ENCODE results near the gene ITPR2.
"Not testable (repeated sequence)": the region's sequence is repeated elsewhere in the genome, so short reads cannot be mapped to it uniquely, and the experiment has no call there.

ITPR2 gene

DNA sequence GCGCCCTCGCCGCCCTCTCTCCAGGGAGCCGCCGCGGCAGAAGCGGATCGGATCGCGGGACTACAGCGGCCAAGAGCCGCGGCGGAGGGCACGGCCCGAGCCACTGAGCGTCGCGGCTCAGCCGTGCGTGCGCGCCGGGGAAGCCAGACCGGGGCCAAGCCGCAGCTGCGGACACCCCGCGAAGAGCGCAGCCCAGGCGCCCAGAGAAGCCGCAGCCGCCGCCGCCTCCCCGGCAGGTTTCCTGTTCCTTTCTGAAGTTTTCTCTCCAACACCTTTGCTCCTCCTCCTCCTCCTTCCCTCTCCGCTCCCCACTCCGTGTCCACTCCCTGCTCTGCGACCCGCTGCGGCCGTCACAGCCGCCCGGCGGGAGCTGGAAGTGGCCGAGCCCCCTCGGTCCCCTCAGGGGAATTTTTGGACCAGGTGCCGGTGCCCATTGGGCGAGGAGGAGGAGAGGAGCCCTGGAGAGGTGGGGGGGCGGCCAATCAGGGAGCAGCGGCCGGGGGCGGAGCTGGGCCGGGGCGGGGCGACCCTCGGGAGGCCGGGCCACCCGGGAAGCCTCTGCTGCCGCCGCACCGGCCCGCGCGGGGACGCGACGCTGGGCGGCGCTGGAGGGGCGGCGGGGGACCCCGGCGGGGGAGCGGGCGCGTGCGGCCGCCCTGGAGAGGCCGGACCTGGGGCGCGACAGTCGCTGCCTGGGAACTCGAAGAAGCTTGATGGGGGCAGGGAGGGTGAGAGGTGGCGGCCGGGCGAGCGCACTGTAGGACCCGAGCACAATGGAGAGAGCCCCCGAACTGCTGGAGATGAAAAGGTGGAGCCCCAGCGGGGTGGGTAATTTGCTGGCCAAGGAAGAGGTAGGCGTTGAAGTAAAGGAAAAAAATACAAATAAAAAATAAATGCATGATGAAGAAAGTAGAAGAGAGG, at the start of gene ITPR2:
ITPR2 (minus strand) TSS at position 373 of the 921 bp plus-strand sequence. CDS start 413 bp downstream, outside the sequence.
- DNase-seq: no peak

DNA sequence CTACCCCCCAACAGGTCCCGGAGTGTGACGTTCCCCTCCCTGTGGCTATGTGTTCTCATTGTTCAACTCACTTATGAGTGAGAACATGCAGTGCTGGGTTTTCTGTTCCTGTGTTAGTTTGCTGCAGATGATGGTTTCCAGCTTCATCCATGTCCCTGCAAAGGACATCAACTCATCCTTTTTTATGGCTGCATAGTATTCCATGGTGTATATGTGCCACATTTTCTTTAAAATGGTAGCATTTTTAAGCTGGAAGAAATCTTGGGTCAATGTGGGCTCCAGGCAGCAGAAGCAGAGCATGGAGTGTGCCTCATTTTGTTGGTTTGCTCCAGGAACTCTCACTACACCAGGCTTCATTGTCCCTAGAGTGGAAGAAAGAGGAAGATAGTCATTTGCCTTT, 47.6 kb upstream of the ITPR2 start:
- DNase-seq: no peak

DNA sequence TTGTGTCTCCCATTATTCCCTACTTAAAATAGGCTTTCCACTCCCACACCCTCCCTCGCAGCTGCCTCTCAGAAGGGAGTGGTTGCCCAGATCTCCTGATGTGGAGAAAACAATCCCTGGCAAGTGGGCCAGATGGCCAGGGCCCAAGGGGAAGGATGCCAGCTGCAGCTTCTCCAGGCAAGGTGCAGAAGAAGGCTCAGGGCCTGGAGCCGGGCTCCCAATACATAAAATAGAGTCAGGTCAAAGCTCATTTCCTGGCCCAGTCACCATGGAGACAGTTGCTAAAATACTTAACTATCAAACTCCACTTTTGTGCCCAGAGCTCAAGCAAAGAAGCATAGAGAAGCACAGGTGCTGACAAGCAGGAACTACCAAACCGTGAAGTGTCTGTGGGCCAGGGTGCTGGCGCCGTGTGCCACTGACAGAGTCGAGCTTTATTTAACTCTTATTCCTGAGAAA, 45.7 kb upstream of the ITPR2 start:
- no peak for DNase-seq

DNA sequence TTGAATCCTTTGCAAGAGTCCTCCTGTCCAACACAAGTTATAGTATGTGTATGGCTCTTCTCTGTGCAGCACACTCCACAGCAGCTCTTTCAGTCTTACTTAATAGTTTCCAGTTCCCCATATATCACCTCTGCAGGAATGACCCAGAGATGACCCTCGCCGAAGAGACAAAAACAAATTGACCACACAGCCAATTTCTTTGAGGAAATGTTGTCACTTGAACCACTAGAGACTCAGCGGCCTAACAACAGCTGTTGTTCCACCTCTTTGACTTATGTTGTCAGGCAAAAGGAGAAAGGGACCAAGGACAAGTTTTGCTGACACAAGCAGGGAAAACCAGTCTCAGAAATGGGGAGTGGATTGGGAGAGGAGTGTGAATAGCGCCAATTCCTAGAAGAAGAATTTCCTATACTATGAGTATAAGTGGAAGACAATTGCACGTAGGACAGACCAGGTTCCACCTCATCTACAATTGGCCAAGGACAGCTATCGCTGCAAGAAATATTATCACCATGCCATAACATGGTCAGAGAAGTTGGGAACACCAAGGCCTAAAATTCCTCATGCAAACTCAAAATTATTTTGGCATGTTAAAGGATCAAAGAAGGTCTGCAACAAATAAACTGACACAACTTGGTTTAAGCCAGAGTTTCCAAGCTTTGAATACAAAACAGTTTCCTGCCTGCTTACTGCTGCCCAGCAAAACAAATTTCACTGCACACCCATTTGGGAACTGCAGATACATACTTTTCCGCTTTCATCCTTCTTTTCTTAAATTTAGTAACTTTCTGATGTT, 41.7 kb upstream of the ITPR2 start:
- DNase-seq: no peak

DNA sequence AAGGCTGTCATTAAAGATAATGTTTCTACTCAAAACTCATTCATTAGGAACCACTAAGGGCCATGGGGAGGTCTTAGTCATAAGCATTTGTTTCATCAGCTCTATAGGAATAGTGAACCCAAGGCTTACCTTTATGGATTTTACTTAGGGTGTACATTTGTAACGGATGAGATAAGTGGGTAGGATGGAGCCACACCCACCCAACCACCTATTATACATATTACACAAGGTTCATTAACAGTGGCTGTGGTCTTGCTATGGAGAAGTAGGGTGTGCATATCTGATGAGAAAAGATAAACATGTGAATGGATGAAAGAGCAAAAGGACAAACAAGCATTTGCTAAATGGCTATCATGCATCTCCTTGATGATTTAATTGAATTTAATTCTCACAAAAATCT, 39.6 kb upstream of the ITPR2 start:
- DNase-seq: no peak

DNA sequence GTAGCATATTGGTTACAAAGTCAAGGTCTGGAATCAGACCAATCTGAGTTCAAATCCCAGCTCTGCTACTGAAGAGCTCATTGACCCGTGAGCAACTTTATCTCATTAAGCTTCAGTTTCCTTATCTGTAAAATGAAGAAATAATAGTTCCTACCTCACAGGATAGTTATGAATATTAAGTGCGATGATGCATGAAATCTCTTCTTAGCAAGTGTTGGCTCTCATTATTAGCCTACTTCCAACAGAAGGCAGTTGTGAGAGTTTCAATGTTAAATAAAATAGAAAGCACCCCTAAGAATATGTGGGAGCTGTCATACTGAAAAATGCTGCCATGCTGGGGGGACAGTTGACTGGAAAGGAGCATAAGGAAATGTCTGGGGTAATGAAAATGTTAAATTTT, 39.0 kb upstream of the ITPR2 start:
- DNase-seq: no peak

DNA sequence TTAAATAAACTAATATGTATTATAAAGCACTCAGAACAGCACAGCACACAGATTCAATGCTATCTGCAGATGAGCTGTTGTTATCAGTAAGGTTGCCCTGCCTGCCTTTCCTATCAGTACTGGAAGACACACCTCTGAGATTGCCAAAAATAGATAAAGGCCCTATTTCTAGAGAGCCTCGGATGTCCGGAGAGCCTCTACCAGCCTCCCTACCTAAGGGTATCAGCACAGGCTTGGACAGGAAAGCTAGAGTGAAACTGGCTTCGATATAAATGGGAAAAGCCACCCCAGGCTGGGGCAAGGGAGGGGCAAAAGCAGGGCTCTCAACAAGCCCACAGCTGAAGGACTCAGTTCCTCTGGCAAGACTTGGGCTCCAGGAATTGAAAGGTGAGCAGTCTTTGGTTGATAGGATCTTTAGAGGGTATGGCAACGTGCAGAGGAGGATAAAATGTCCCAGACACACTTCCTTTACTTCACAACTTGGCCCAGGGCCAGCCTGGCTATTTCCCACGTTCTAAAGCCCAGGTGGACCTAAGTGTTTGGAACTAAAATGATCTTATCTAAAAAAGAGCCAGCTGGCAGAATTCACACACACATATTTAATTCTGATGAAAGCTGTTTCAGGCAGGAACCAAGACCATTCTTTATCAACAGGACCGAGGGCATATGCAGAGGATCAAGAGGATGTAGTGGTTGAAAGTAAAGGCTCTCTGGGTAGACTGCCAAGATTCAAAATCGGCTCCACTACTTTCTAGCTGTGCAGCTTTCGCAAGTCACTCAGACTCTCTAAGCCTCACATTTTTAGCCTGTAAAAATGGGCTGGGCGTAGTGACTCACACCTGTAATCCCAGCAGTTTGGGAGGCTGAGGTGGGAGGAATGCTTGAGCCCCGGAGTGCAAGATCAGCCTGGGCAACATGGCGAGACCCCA, 37.8 kb upstream of the ITPR2 start:
- no peak for DNase-seq

DNA sequence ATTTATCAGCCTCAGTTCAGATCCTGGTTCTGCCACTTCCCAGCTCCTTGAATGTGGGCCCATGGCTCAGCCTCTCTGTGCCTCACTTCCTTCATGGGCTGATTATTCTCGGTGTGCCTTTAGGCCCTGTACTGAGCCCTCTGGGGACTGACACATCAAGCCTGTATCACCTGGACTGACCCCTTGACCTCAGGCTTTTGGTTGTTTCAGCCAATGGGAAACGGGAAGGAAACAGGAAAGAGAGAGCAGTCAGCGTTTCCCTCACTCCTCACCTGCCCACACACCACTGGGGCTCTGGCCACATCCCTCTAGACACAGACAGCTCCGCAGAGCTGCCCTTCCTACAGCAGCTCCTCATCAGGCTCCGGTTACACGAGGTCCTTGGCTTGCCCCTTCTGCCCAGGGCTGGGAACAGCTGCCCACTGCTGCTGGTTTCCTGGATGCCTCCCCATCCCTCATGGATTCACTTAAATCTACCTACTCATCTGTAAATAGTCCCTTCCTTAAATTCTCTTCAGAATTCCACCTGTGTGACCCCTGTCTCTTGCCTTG, 37.0 kb upstream of the ITPR2 start:
- DNase-seq: no peak

DNA sequence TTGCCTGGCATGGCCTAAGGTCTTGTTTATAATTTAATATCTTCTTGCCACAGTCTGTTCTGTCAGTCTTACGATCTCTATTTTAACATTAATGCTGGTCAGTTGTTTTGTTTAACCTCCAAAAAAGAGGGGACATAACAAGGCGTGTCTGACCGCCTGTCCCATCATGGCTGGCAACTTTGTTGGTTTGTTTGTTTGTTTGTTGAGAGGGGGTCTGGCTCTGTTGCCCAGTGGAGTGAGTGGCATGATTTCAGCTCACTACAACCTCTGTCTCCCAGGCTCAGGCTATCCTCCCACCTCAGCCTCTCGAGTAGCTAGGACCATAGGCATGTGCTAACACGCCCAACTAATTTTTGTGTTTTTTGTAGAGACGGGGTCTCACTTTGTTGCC, 36.1 kb upstream of the ITPR2 start:
- no peak for DNase-seq

DNA sequence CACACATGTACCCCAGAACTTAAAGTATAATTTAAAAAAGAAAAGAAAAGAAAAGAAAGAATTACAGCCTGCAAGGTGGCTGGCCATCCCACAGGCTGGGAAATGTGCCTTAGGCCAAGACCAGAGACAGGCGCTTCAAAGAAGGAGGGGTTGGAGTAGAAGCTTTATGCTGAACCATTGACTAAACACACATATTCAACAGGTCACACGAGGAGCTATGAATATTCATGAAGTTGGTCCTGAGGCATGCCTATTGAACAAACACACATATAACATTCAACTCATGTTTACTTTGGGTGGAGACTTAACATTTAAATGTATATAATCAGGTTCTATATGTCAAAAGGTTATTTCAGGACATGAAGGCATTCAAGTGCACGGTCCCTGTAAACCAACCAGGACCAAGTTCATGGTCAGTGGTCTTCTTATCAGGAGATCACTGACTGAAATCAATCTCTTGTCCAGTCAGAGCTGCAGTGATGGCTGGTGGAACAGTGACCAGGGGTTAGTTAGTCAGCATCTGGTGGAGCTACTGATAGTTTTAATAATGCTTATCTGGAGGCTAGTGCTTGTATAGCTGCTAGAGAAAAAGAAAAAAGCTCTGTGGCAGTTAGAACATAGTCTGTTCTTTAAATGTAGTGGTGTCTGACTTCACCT, 35.6 kb upstream of the ITPR2 start:
- DNase-seq: no peak

DNA sequence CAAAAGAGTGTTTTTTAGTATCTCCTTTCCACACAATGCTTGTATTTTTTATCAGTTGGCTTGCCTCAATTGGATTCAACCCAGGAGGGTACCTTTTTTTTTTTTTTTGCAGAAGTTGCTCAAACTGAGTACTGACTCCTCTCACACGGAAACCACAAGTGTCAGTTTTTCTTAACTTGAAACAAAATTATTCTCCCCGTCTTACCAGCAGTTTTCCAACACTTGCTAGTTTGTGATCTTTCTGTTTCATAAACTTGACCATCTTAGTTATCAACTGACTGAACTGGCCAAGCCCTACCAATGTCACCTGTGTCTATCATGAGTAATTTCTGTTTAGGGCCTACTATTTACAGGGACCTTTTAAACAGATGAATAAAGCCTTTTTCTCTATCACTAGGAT, 34.1 kb upstream of the ITPR2 start:
- no peak for DNase-seq

DNA sequence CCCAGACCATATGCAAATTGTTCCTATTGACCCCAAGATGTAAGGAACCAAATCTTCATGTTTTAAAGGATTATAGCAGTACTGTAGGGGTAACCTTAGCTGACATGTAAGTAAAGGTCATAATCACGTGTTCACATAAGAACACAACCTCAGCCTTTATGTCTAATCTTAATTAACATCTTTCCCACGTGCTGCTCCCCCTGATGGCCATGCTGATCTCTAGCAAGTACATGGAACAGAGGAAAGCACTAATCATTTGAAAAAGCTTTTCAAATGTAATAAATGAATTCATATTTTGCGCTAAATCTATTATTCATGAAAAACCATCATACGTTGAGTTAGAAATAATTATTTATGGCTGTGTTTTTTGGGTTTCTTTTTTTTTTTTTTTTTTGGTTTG, 30.5 kb upstream of the ITPR2 start:
- DNase-seq: no peak

DNA sequence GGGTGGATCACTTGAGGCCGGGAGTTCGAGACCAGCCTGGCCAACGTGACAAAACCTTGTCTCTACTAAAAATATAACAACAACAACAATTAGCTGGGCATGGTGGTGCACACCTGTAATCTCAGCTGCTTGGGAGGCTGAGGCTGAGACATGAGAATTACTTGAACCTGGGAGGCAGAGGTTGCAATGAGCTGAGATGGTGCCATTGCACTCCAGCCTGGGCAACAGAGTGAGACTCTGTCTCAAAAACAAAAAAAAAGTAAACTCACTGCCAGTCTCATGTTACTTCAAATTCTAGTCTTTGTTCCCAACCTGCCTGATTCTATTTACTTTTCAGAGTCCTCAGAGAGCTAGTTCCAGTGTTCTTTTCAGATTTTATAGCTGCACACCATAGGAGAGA, 29.8 kb upstream of the ITPR2 start:
- DNase-seq: not testable (repeated sequence)

DNA sequence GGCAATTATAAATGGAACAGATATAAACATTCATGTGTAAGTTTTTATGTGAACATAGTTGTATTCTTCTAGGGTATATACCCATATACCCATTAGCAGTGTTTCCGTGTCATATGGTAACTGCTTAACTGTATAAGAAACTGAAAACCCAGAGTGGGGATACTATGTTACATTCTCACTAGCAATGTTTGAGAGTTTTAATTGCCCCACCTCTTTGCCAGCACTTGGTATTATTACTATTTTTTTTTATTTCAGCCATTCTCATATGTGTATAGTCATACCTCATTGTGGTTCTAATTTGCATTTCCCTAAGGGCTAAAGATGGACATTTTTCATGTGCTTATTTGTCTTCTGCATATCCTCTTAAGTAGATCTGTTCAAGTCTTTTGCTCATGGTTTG, 28.7 kb upstream of the ITPR2 start:
- no peak for DNase-seq

DNA sequence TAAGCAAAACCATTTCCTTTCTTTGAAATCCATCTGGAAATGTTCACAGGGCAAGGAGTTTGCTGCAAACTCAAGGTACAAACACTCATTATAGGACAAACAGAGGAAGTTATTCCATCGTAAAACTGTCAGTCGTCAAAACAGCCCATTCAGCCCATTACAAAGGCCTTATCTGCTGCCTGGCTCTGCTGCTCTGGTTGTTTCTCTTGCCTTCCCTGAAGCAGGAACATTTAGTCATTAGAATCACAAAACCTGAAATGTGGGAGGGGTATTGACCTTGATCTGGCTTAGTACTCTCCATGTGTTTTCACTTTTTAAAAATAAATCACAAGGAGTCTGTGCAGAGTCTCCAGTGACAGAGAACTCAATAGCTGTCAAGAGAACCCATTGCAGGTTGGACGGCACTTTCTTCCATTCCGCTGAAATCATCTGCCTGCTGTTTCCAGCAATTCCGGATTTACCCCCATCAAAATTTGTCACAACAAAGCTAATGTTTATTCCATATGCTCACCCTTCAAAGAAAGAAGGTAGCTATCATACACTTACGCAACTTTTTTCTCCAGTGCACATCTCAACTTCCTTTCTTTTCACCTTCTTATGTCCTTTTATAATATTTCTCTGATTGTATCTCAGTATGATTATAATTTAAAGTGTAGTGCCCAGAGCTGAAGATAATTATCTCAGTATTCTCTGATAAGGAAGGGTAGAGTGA, 24.6 kb upstream of the ITPR2 start:
- DNase-seq: no peak

DNA sequence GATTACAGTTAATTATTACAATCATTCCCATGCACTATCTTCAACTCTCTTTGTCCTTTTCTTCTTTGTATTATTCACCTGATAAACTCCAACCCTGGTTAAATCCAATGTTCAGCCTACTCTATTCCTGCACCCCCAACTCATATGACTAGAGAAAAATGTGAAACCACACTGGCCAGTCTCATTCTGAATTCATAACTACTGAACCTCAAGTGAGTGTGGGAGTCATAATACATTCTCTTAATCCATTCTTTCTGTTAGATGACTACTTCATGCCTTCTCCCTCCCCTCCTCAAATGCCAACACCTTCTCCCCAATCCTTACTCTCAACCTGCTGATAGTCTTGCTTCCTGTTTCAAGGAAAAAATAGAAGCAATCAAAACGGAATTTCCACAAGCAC, 22.3 kb upstream of the ITPR2 start:
- no peak for DNase-seq

DNA sequence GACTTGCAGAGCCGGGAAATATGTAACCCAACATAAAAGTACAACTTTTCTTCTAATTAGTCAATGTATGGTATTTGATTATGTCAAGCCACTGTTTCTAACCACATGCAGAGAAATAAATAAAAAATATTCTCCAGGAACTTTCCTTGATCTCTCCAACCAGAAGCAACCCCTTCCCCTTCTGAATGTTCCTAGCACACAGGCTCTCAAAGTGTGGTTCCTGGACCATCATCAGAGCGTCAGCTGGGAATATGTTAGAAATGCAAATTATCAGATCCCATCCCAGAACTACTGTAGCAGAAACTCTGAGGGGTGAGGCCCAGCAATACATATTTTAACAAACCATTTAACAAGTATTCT, 21.0 kb upstream of the ITPR2 start:
- no peak for DNase-seq

DNA sequence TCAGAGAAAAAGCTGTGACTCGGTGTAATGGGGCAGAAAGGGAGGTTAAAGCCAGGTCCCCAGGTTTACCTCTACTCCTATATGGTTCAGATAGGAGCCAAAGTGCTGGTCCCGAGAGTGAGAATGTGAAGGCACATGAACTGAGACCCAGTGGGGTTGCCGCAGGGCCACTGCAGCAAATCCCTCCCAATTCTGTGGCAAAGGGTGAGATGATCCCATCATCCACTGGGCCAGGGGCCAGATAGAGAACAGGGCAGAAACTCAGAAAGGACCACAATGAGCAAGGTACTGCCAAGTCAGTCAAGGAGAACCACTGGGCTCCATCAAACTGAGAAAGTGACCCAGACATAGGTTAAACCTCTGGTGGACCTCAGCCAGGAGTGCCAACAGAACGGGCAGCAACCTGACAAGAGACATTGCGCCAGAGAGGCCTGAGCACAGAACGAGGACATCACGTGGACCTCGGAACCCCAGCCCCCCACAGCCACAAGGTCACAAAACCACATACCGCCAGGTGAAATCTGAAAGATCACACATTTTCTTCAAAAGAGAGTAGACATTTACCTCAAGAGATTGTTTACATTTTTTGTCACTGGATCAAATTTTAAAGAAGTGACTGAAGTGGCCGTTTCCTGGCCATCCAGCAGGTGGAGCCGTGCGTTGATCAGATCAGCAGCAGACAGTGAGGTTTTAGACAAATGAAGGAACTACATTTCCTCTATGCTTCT, 20.5 kb upstream of the ITPR2 start:
- peak; percentile 12 for DNase-seq

DNA sequence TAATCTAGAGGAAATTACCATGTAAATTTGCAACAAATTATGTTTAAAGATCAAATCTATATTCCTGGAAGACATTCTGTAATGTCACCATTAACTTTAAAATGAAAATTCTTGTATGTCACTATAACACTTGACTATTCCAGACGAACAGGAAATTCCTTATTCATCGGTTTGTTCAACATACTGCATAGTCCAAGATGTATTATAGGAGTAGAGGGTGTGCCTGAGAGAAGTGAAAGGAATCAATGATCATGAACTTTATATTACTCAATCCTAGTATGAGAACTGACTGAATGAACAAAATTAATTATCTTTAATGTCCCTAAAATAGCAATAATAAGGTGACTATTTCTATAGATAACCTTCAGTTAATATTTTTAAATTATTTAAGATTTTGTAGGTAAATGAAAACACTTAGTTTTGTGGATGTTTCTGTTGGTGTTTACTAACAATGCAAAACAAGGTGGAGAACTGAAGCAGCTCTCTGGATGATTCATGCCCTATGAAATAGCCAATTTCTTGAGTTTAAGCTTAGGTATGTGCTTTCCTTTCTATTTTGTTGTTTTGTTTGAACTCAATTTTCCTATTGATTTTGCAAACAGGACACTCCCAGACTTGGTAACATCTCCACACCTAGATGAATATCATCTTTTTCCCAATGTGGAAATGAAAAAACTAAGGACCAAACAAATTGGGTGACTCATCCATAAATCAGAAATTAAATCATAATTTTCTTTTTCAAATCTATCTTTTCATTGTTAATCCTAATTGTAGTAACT, 18.2 kb upstream of the ITPR2 start:
- no peak for DNase-seq

Data from NCI-H2227 treated with DMSO at 0.1 percent for 48 hours (cell line).